Activated T-helper 1 cell treated with anti-CD3 and anti-CD28 coated beads, Interleukin-12 subunit alpha, Interleukin-12 subunit beta, Interleukin-2, Interleukin-4 antibody, amounts not matched to agents 30 ng/mL and 10 ng/mL and 1 ng/mL, durations not matched to agents 14 hours and 24 hours and 36 hours (primary cell): ENCODE data around the gene CCDC107. TPM values are rescaled to one million over a fixed set of nuclear protein-coding genes. Genes with fewer than 3 reads are reported as not detected.
A peak's percentile ranks its signal among the peaks of the same experiment; 100 is the strongest.

Experiments used
- DNase-seq: peaks from one replicate; pipeline ENCODE4 v3.0.0; 2021; ENCODE audit warnings: low spot score
- H3K27ac Mint-ChIP-seq: one replicate; pipeline ENCODE4 v1.8.0; 2021; ENCODE audit warnings: mild to moderate bottlenecking, mixed read lengths
- H3K27me3 Mint-ChIP-seq: one replicate; pipeline ENCODE4 v1.8.0; 2022; ENCODE audit warnings: mild to moderate bottlenecking, moderate library complexity, mixed read lengths; ENCODE audit not compliant: insufficient read depth
- H3K36me3 Mint-ChIP-seq: one replicate; pipeline ENCODE4 v1.8.0; 2021; ENCODE audit warnings: low read depth, mixed read lengths
- H3K4me1 Mint-ChIP-seq: one replicate; pipeline ENCODE4 v1.8.0; 2021; ENCODE audit warnings: low read depth, mixed read lengths
- H3K4me3 Mint-ChIP-seq: one replicate; pipeline ENCODE4 v1.8.0; 2021; ENCODE audit warnings: mild to moderate bottlenecking, moderate library complexity, mixed read lengths
- H3K9me3 Mint-ChIP-seq: one replicate; pipeline ENCODE4 v1.8.0; 2021; ENCODE audit warnings: mixed read lengths
- intact Hi-C: fragments of 100-400 bp; cut with micrococcal nuclease; formaldehyde crosslinking; loops from one replicate; pipeline ENCODE4 v1.15.1; 2024
- total RNA-seq: library from RNA; stranded (reverse); gene quantifications from 2 replicates; pipeline ENCODE4 v1.2.3, GENCODE V29; 2022

Gene CCDC107
- total RNA-seq, 1 donor from 2014 or later, result 20.6 TPM

- intact Hi-C loops, result no loop called here
- no peaks in the 10 kb centered on the region for H3K9me3 Mint-ChIP-seq
- no peaks in the 10 kb centered on the region for H3K4me1 Mint-ChIP-seq
- no peaks in the 10 kb centered on the region for H3K36me3 Mint-ChIP-seq
- DNase-seq, result no peak
- H3K27ac Mint-ChIP-seq, result no peak overlapping the region
- peaks cover 8% of the 10 kb centered on the region for H3K27me3 Mint-ChIP-seq
- no peak overlapping the region for H3K4me3 Mint-ChIP-seq
Observed at GRCh38 chr9:35682520-35683315, 24.6 kb downstream of the CCDC107 start.

GRCh38 chr9:35683323-35683722, 25.2 kb downstream of the CCDC107 start:
- Mint-ChIP-seq H3K27me3 (peaks cover 8% of the 10 kb centered on the region), H3K4me3 (no peak overlapping the region), H3K9me3 (no peaks in the 10 kb centered on the region), H3K4me1 (peaks cover 5% of the 10 kb centered on the region), H3K27ac (no peak overlapping the region), H3K36me3 (no peaks in the 10 kb centered on the region)
- no peak for DNase-seq
- intact Hi-C loops, result no loop called here

DNA sequence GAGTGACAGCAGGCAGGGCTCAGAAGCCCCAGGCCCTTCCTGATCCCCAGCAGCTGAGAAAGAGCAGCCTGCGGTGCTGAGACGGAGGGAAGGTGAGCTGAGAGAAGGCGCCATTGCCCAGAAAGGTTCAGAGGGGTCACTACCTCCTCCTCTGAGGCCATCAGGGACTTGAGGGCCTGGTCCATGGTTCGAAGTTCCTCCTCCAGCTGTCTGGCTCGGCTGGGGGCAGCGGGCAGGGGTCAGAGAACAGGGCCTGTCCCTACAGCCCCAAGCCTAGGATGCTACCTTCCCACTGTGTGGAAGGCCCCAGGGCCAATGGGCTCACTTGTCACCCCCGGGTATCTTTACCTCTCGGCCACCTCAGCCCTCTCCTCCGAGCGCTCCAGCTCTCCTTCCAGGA, 26.8 kb downstream of the CCDC107 start:
- no peak for DNase-seq
- intact Hi-C loops, result no loop called here

GRCh38 chr9:35685506-35685905, 27.4 kb downstream of the CCDC107 start:
- Mint-ChIP-seq H3K27ac (no peak overlapping the region), H3K9me3 (no peaks in the 10 kb centered on the region), H3K4me1 (peaks cover 14% of the 10 kb centered on the region), H3K4me3 (no peak overlapping the region), H3K36me3 (no peaks in the 10 kb centered on the region), H3K27me3 (peaks cover 5% of the 10 kb centered on the region)
- DNase-seq, result no peak
- intact Hi-C loops, result no loop called here

More for the DNA sequence above, 26.8 kb downstream of the CCDC107 start:
- peaks cover 14% of the 10 kb centered on the region for H3K4me1 Mint-ChIP-seq
- no peak overlapping the region for H3K4me3 Mint-ChIP-seq
- H3K9me3 Mint-ChIP-seq, result no peaks in the 10 kb centered on the region
- no peak overlapping the region for H3K27ac Mint-ChIP-seq
- H3K27me3 Mint-ChIP-seq, result peaks cover 5% of the 10 kb centered on the region
- H3K36me3 Mint-ChIP-seq, result no peaks in the 10 kb centered on the region

- Mint-ChIP-seq H3K27ac (no peak overlapping the region), H3K27me3 (peaks cover 5% of the 10 kb centered on the region), H3K4me3 (no peak overlapping the region), H3K9me3 (no peaks in the 10 kb centered on the region), H3K4me1 (peaks cover 20% of the 10 kb centered on the region), H3K36me3 (no peaks in the 10 kb centered on the region)
- DNase-seq, result no peak
- intact Hi-C loops, result no loop called here
Observed at GRCh38 chr9:35686222-35687203, 28.4 kb downstream of the CCDC107 start.

DNA sequence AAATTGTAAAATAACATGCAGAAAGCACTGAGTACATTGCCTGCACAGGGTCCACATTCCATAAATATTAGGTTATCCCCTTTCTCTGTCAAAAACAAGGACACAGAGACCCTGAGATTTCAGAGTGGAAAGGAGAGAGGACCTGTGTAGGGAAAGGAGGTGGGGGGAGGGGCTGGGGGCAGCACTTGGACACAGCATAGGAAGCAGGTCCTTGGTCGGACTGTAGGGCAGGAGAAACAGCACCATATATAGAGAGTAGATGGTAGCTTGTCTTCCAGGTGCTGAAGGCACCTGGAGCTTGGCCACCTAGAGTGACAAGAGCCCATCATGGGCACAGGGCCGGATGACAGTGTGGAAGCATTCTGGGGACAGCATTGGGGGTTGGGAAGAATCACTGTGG, 29.2 kb downstream of the CCDC107 start:
- intact Hi-C loops, result no loop called here
- Mint-ChIP-seq H3K4me3 (no peak overlapping the region), H3K9me3 (no peaks in the 10 kb centered on the region), H3K27ac (no peak overlapping the region), H3K27me3 (peaks cover 2% of the 10 kb centered on the region), H3K4me1 (peaks cover 26% of the 10 kb centered on the region), H3K36me3 (no peaks in the 10 kb centered on the region)
- no peak for DNase-seq

DNA sequence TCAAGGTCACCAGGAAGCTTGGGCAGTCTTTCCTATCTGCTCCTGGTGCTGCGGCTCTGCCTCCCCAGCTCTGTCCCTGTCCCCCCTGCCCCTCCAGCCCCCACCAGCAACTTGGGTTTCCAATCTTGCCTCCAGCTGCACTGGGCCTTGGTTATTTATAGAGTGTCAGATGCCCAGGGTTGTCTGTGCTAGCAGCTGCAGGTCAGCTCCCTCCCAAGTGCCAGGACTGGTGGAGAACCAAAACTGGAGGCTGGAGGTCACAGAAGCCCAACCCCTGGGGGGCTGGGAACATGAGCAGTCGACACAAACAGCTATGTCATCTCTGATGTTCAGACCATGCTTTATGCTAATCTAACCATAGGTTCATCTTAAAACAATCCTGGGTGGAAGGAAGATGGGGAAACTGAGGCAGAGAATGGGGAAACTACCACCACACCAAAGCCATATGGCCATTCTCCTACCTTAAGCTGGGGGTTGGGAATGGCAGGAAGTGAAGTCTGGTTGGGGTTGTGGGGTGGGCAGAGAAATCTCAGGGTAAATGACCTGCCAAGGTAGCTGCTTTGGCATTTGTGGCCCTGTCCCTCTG, 30.0 kb downstream of the CCDC107 start:
- intact Hi-C loops, result loop anchor here (1.0 to 2.0 kb wide), 3 partner anchors 23 to 83 kb away; partner anchors contain the start of genes ARHGEF39 and TESK1
- Mint-ChIP-seq H3K27me3 (peaks cover 2% of the 10 kb centered on the region), H3K4me3 (no peak overlapping the region), H3K27ac (no peak overlapping the region), H3K36me3 (no peaks in the 10 kb centered on the region), H3K9me3 (no peaks in the 10 kb centered on the region), H3K4me1 (peaks cover 26% of the 10 kb centered on the region)
- no peak for DNase-seq

DNA sequence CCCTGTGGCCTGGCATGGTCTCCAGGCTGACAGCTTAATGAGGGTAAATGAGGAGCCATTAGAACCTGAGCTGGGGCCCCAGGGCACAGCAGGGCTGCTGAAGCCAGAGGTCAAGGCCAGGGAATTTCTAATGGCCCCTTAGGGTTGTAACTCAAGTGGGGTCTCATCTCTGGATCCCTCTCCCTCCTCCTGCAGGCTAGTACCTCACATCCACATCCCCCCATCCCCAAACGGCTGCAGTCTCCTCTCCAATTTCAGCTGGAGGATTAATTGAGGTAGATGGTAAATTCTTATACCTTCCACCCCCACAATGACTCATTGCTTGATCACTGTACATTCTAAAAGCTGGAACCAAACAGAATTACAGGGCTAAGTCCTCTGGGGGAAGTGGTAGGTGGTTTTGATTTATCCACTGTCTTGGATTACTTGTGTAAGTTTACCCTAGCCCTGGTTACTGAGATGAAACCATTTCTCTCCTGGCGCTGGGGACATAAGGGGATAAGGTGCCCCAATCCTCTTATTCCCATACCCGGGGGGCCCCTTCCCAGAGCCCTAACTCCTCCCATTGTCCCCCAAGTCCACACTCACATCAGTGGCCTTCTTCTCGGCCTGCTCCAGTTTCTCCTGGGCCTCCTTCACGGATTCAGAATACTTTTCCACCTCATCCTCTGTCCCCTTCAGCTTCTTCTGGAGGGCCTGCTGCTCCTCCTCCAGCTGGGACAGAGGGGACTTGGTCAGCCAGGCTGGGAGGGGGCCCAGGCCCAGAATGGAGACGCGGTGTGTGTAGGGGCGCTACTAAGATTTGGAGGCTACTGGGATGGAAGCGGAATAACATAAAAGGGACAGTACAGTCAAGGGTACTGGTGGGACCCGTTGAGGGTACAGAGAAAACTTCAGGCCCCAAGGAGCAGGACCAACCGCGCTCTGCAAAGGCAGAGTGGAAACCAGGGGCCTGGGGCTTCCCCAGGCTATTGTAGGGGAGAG, 30.8 kb downstream of the CCDC107 start:
- intact Hi-C loops, result loop anchor here (1.0 to 2.0 kb wide), 3 partner anchors 24 to 84 kb away; partner anchors contain the start of genes ARHGEF39 and TESK1
- no peaks in the 10 kb centered on the region for H3K9me3 Mint-ChIP-seq
- no peak for DNase-seq
- no peak overlapping the region for H3K27ac Mint-ChIP-seq
- H3K4me1 Mint-ChIP-seq, result peaks cover 26% of the 10 kb centered on the region
- H3K4me3 Mint-ChIP-seq, result peak overlapping the region; percentile 75
- H3K36me3 Mint-ChIP-seq, result no peaks in the 10 kb centered on the region
- peaks cover 2% of the 10 kb centered on the region for H3K27me3 Mint-ChIP-seq

- no peak for DNase-seq
- intact Hi-C loops, result loop anchor here (2.0 kb wide), 3 partner anchors 31 to 85 kb away; partner anchors contain the start of genes CCDC107, RMRP and TESK1
- Mint-ChIP-seq H3K27ac (peak within 1 kb of the TSS; percentile 52), H3K4me3 (peak within 1 kb of the TSS; percentile 84), H3K9me3 (no peaks in the 10 kb centered on the region), H3K36me3 (no peaks in the 10 kb centered on the region), H3K4me1 (peaks cover 26% of the 10 kb centered on the region), H3K27me3 (peaks cover 2% of the 10 kb centered on the region)
Observed at GRCh38 chr9:35689542-35690293, 31.6 kb downstream of the CCDC107 start, which contains the start of gene TPM2. TSS of gene TPM2 (minus strand) at chr9:35689925. CDS start at chr9:35689817, 108 bp downstream.

GRCh38 chr9:35690294-35690613, 32.2 kb downstream of the CCDC107 start:
- Mint-ChIP-seq H3K27ac (peak overlapping the region; percentile 52), H3K9me3 (no peaks in the 10 kb centered on the region), H3K4me3 (peak overlapping the region; percentile 71), H3K27me3 (peaks cover 2% of the 10 kb centered on the region), H3K4me1 (peaks cover 26% of the 10 kb centered on the region), H3K36me3 (no peaks in the 10 kb centered on the region)
- DNase-seq, result no peak
- intact Hi-C loops, result loop anchor here (2.0 kb wide), 1 partner anchor 31 kb away; the partner anchor contains the start of genes CCDC107 and RMRP

DNA sequence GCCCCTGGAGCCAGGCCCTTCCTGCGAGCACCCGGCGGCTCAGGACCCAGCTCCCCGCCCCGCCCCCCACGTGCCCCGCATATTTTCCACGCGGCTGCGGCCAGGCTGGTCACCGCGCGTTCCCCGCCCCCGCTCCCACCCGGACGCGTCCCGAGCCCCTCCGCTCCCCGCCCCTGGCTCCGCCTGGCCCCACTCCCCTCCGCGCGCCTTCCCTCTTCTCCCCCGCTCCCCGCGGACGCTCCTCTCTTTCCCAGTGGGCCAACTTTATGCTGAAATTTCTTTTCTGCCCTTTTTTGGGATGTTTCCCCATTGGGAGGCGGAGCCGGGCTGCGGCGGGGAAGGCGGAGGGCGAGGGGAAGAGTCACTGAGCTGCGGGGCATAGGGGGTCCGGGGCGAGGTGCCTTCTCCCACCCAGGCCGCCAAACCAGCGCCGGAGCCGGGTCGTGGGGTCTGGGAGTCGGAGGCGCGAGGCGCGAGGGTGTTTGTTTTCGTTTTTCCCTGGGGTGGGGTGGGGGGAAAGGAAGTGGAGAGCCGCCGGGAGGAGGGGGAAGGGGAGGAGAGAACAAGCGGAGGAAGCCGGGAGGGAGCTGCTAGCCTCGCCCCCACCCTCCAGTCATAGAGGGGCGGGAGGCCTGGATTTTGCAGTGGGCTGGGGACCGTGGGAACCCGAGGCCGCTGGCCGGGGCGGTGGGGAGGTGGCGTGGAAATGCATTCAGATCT, 32.7 kb downstream of the CCDC107 start:
- Mint-ChIP-seq H3K27me3 (peaks cover 2% of the 10 kb centered on the region), H3K4me1 (peaks cover 26% of the 10 kb centered on the region), H3K4me3 (peak overlapping the region; percentile 84), H3K9me3 (no peaks in the 10 kb centered on the region), H3K27ac (peak overlapping the region; percentile 55), H3K36me3 (no peaks in the 10 kb centered on the region)
- intact Hi-C loops, result loop anchor here (2.0 kb wide), 1 partner anchor 32 kb away; the partner anchor contains the start of genes CCDC107 and RMRP
- peak; percentile 9 for DNase-seq
